IPS-NIHi7 (cell line): ENCODE results near the gene FEZ2.

ENCODE experiments used
- DNase-seq: peaks from one replicate; pipeline ENCODE4 v3.0.0; 2012; ENCODE audit warnings: mixed read lengths; ENCODE audit errors: extremely low spot score

FEZ2 gene

GRCh38 chr2:36587101-36587500 lies 10.9 kb downstream of the FEZ2 start:
- DNase-seq = no peak

GRCh38 chr2:36586672-36587071 lies 11.3 kb downstream of the FEZ2 start:
- no peak for DNase-seq

- DNase-seq = no peak
Measured at GRCh38 chr2:36584148-36584794, 13.7 kb downstream of the FEZ2 start.

GRCh38 chr2:36582951-36583350 lies 15.0 kb downstream of the FEZ2 start:
- no peak for DNase-seq

GRCh38 chr2:36582538-36582937 lies 15.4 kb downstream of the FEZ2 start:
- no peak for DNase-seq

- no peak for DNase-seq
Measured at GRCh38 chr2:36579297-36579664, 18.7 kb downstream of the FEZ2 start.

- DNase-seq = no peak
Measured at GRCh38 chr2:36578343-36579296, 19.3 kb downstream of the FEZ2 start.

GRCh38 chr2:36577884-36578283 lies 20.1 kb downstream of the FEZ2 start:
- DNase-seq = no peak

- no peak for DNase-seq
Measured at GRCh38 chr2:36574560-36574959, 23.4 kb downstream of the FEZ2 start.

- no peak for DNase-seq
Measured at GRCh38 chr2:36573165-36573564, 24.8 kb downstream of the FEZ2 start.

- DNase-seq = no peak
Measured at GRCh38 chr2:36572719-36573059, 25.3 kb downstream of the FEZ2 start.

GRCh38 chr2:36572054-36572718 lies 25.8 kb downstream of the FEZ2 start:
- DNase-seq = no peak

- DNase-seq = no peak
Measured at GRCh38 chr2:36570416-36570815, 27.6 kb downstream of the FEZ2 start.

- no peak for DNase-seq
Measured at GRCh38 chr2:36569267-36569856, 28.6 kb downstream of the FEZ2 start.

- DNase-seq = no peak
Measured at GRCh38 chr2:36568516-36569246, 29.3 kb downstream of the FEZ2 start.

GRCh38 chr2:36567711-36568408 lies 30.1 kb downstream of the FEZ2 start:
- DNase-seq = no peak

GRCh38 chr2:36566887-36567286 lies 31.1 kb downstream of the FEZ2 start:
- DNase-seq = no peak

- DNase-seq = no peak
Measured at GRCh38 chr2:36565712-36566111, 32.3 kb downstream of the FEZ2 start.

- no peak for DNase-seq
Measured at GRCh38 chr2:36564377-36564930, 33.5 kb downstream of the FEZ2 start.

GRCh38 chr2:36562973-36563532 lies 34.9 kb downstream of the FEZ2 start:
- no peak for DNase-seq
